SK-N-SH treated with all-trans-retinoic acid at 6 μM for 48 hours (cell line): ENCODE results near the gene TRAM1L1.
A peak's percentile ranks its signal among the peaks of the same experiment; 100 is the strongest.

Experiments used
- ATAC-seq: fragments of 200-7000 bp; cut with Tn5 transposase; 3 replicates; pipeline ENCODE4 v1.9.1; 2020; ENCODE audit warnings: mild to moderate bottlenecking, moderate library complexity
- ARNTL ChIP-seq: fragments of 450-650 bp; formaldehyde crosslinking; IDR thresholded peaks from 2 replicates; pipeline ENCODE4 v1.5.0; 2020; ENCODE audit warnings: low read depth, mild to moderate bottlenecking, moderate library complexity, borderline replicate concordance
- BACH2 ChIP-seq: fragments of 250-450 bp; sonication (Bioruptor Pico); IDR thresholded peaks from 2 replicates; pipeline ENCODE4 v1.9.0; 2021; ENCODE audit warnings: mild to moderate bottlenecking, borderline replicate concordance
- CREB5 ChIP-seq: fragments of 250-450 bp; sonication (Bioruptor Pico); IDR thresholded peaks from 2 replicates; pipeline ENCODE4 v1.5.1; 2020; ENCODE audit warnings: low read depth, mild to moderate bottlenecking, moderate library complexity
- CSRNP3 ChIP-seq: fragments of 250-450 bp; sonication (Bioruptor Pico); IDR thresholded peaks from 2 replicates; pipeline ENCODE4 v1.5.1; 2021; ENCODE audit warnings: mild to moderate bottlenecking, moderate library complexity
- GLIS3 ChIP-seq: fragments of 250-450 bp; sonication (Bioruptor Pico); IDR thresholded peaks from 2 replicates; pipeline ENCODE4 v1.5.0; 2020; ENCODE audit warnings: mild to moderate bottlenecking, moderate library complexity
- ISL1 ChIP-seq: fragments of 250-450 bp; sonication (Bioruptor Pico); IDR thresholded peaks from 2 replicates; pipeline ENCODE4 v2.1.2; 2022; ENCODE audit warnings: mild to moderate bottlenecking, moderate library complexity
- PATZ1 ChIP-seq: fragments of 250-450 bp; sonication (Bioruptor Pico); IDR thresholded peaks from 2 replicates; pipeline ENCODE4 v1.8.0; 2020; ENCODE audit warnings: mild to moderate bottlenecking, moderate library complexity, borderline replicate concordance
- POU6F1 ChIP-seq: fragments of 250-450 bp; sonication (Bioruptor Pico); IDR thresholded peaks from 2 replicates; pipeline ENCODE4 v1.8.0; 2021; ENCODE audit warnings: low read depth, mild to moderate bottlenecking, moderate library complexity, borderline replicate concordance
- RARB ChIP-seq: fragments of 250-450 bp; sonication (Bioruptor Pico); IDR thresholded peaks from 2 replicates; pipeline ENCODE4 v1.8.0; 2021; ENCODE audit warnings: mild to moderate bottlenecking, moderate library complexity
- SNAI2 ChIP-seq: fragments of 250-450 bp; sonication (Bioruptor Pico); IDR thresholded peaks from 2 replicates; pipeline ENCODE4 v1.5.0; 2020; ENCODE audit warnings: mild to moderate bottlenecking, moderate library complexity
- TCF4 ChIP-seq: fragments of 250-450 bp; sonication (Bioruptor Pico); IDR thresholded peaks from 2 replicates; pipeline ENCODE4 v1.8.0; 2021; ENCODE audit warnings: mild to moderate bottlenecking, moderate library complexity, borderline replicate concordance
- TSHZ2 ChIP-seq: fragments of 250-450 bp; sonication (Bioruptor Pico); IDR thresholded peaks from 2 replicates; pipeline ENCODE4 v1.5.0; 2020; ENCODE audit warnings: mild to moderate bottlenecking, moderate library complexity
- ZC3H10 ChIP-seq: fragments of 250-450 bp; sonication (Bioruptor Pico); IDR thresholded peaks from 2 replicates; pipeline ENCODE4 v1.5.1; 2021; ENCODE audit warnings: mild to moderate bottlenecking, moderate library complexity
- ZFP30 ChIP-seq: fragments of 450-650 bp; formaldehyde crosslinking; IDR thresholded peaks from 2 replicates; pipeline ENCODE4 v1.5.0; 2022; ENCODE audit warnings: mild to moderate bottlenecking, moderate library complexity
- ZNF565 ChIP-seq: fragments of 450-650 bp; formaldehyde crosslinking; conservative IDR thresholded peaks from 2 replicates; pipeline ENCODE4 v1.5.0; 2020; ENCODE audit warnings: low read depth, mild to moderate bottlenecking, moderate library complexity
- ZNF70 ChIP-seq: fragments of 450-650 bp; formaldehyde crosslinking; IDR thresholded peaks from 2 replicates; pipeline ENCODE4 v1.5.0; 2020; ENCODE audit warnings: mild to moderate bottlenecking, moderate library complexity
- ZNF8 ChIP-seq: fragments of 450-650 bp; formaldehyde crosslinking; IDR thresholded peaks from 2 replicates; pipeline ENCODE4 v1.5.0; 2020; ENCODE audit warnings: mild to moderate bottlenecking, moderate library complexity

The TRAM1L1 gene

GRCh38 chr4:117063961-117064696 is 21.2 kb downstream of the TRAM1L1 start:
- ATAC-seq = peak; percentile 73
- TF ChIP-seq ZC3H10 (CRISPR knock-in tag) = no peak
- peak; percentile 60 for TF ChIP-seq ISL1 (CRISPR knock-in tag)

GRCh38 chr4:117042962-117043361 is 42.4 kb downstream of the TRAM1L1 start:
- no peak for ATAC-seq
- no peak for TF ChIP-seq ZFP30
- TF ChIP-seq RARB = no peak
- TF ChIP-seq CREB5 (CRISPR knock-in tag) = no peak
- TF ChIP-seq TSHZ2 = no peak
- TF ChIP-seq ZC3H10 (CRISPR knock-in tag) = no peak
- no peak for TF ChIP-seq ZNF8
- TF ChIP-seq BACH2 (CRISPR knock-in tag) = no peak
- TF ChIP-seq CSRNP3 (CRISPR knock-in tag) = no peak
- TF ChIP-seq POU6F1 (CRISPR knock-in tag) = no peak
- no peak for TF ChIP-seq GLIS3 (CRISPR knock-in tag)
- no peak for TF ChIP-seq TCF4
- TF ChIP-seq PATZ1 (CRISPR knock-in tag) = no peak
- no peak for TF ChIP-seq ARNTL (CRISPR knock-in tag)
- no peak for TF ChIP-seq ZNF70
- no peak for TF ChIP-seq ISL1 (CRISPR knock-in tag)
- TF ChIP-seq SNAI2 = no peak
- TF ChIP-seq ZNF565 (CRISPR knock-in tag) = no peak
